Adipocyte (in vitro differentiated cells): ENCODE measurements around the gene SF3A1.

Experiments
- DNase-seq: peaks from one replicate; pipeline ENCODE4 v3.0.0-alpha.2; 2015; ENCODE audit warnings: low read depth
- H3K27me3 ChIP-seq: replicated peaks from 2 replicates; pipeline ENCODE4 v1.7.0; 2013; ENCODE audit warnings: mild to moderate bottlenecking, low read length, moderate library complexity; ENCODE audit not compliant: control insufficient read depth, insufficient read depth
- H3K36me3 ChIP-seq: 2 replicates; pipeline ENCODE4 v1.7.0; 2013; ENCODE audit warnings: low read length, mild to moderate bottlenecking, moderate library complexity; ENCODE audit not compliant: control insufficient read depth, insufficient read depth, severe bottlenecking
- H3K4me1 ChIP-seq: 2 replicates; pipeline ENCODE4 v1.7.0; 2013; ENCODE audit warnings: mild to moderate bottlenecking, low read length, moderate library complexity; ENCODE audit not compliant: control insufficient read depth, insufficient read depth
- H3K4me3 ChIP-seq: 2 replicates; pipeline ENCODE4 v1.7.0; 2013; ENCODE audit warnings: mild to moderate bottlenecking, low read length, moderate library complexity
- H3K9ac ChIP-seq: 2 replicates; pipeline ENCODE4 v1.7.0; 2013; ENCODE audit warnings: mild to moderate bottlenecking, low read length, moderate library complexity
- H3K9me3 ChIP-seq: 2 replicates; pipeline ENCODE4 v1.7.0; 2013; ENCODE audit warnings: mild to moderate bottlenecking, low read length, moderate library complexity; ENCODE audit not compliant: control insufficient read depth

SF3A1 gene

GRCh38 chr22:30306627-30307011, 50.1 kb downstream of the SF3A1 start:
- no peaks in the 10 kb centered on the region for H3K27me3 ChIP-seq
- no peaks in the 10 kb centered on the region for H3K9me3 ChIP-seq
- no peak overlapping the region for H3K4me3 ChIP-seq
- H3K4me1 ChIP-seq = peaks cover 96% of the 10 kb centered on the region
- no peak overlapping the region for H3K9ac ChIP-seq
- DNase-seq = no peak
- H3K36me3 ChIP-seq = peaks cover 20% of the 10 kb centered on the region

GRCh38 chr22:30305906-30306626, 50.6 kb downstream of the SF3A1 start:
- no peak for DNase-seq
- Histone ChIP-seq H3K4me1 (peaks cover 96% of the 10 kb centered on the region), H3K9me3 (no peaks in the 10 kb centered on the region), H3K9ac (peak overlapping the region; percentile 35), H3K4me3 (no peak overlapping the region), H3K27me3 (no peaks in the 10 kb centered on the region), H3K36me3 (peaks cover 25% of the 10 kb centered on the region)

GRCh38 chr22:30305519-30305905, 51.2 kb downstream of the SF3A1 start:
- Histone ChIP-seq H3K9me3 (no peaks in the 10 kb centered on the region), H3K4me1 (peaks cover 91% of the 10 kb centered on the region), H3K9ac (peak overlapping the region; percentile 35), H3K4me3 (no peak overlapping the region), H3K36me3 (peaks cover 31% of the 10 kb centered on the region), H3K27me3 (no peaks in the 10 kb centered on the region)
- no peak for DNase-seq

- peaks cover 39% of the 10 kb centered on the region for H3K36me3 ChIP-seq
These were observed 52.0 kb downstream of the SF3A1 start for GRCh38 chr22:30304495-30305244.

GRCh38 chr22:30302810-30303138, 53.9 kb downstream of the SF3A1 start:
- DNase-seq = no peak
- H3K36me3 ChIP-seq = peaks cover 56% of the 10 kb centered on the region
- no peaks in the 10 kb centered on the region for H3K27me3 ChIP-seq
- H3K4me1 ChIP-seq = peaks cover 65% of the 10 kb centered on the region
- H3K4me3 ChIP-seq = no peak overlapping the region
- no peaks in the 10 kb centered on the region for H3K9me3 ChIP-seq
- H3K9ac ChIP-seq = peak overlapping the region; percentile 25

More at GRCh38 chr22:30304495-30305244, 52.0 kb downstream of the SF3A1 start:
- peak; percentile 56 for DNase-seq
- no peaks in the 10 kb centered on the region for H3K9me3 ChIP-seq
- H3K4me1 ChIP-seq = peaks cover 83% of the 10 kb centered on the region
- no peaks in the 10 kb centered on the region for H3K27me3 ChIP-seq
- peak overlapping the region; percentile 35 for H3K9ac ChIP-seq
- peak overlapping the region; percentile 12 for H3K4me3 ChIP-seq

- no peaks in the 10 kb centered on the region for H3K9me3 ChIP-seq
- H3K27me3 ChIP-seq = no peaks in the 10 kb centered on the region
- peak; percentile 92 for DNase-seq
- H3K4me3 ChIP-seq = peak overlapping the region; percentile 14
- H3K4me1 ChIP-seq = peaks cover 62% of the 10 kb centered on the region
- peaks cover 62% of the 10 kb centered on the region for H3K36me3 ChIP-seq
- peak overlapping the region; percentile 32 for H3K9ac ChIP-seq
These were observed 54.5 kb downstream of the SF3A1 start for GRCh38 chr22:30301995-30302809.

- DNase-seq = no peak
- Histone ChIP-seq H3K9ac (no peak overlapping the region), H3K4me1 (peaks cover 33% of the 10 kb centered on the region), H3K27me3 (no peaks in the 10 kb centered on the region), H3K9me3 (no peaks in the 10 kb centered on the region), H3K36me3 (peaks cover 91% of the 10 kb centered on the region), H3K4me3 (no peak overlapping the region)
These were observed 57.4 kb downstream of the SF3A1 start for GRCh38 chr22:30299322-30299721.

GRCh38 chr22:30297991-30298701, 58.5 kb downstream of the SF3A1 start:
- Histone ChIP-seq H3K9me3 (no peaks in the 10 kb centered on the region), H3K9ac (no peak overlapping the region), H3K4me3 (no peak overlapping the region), H3K36me3 (peaks cover 91% of the 10 kb centered on the region), H3K4me1 (peaks cover 22% of the 10 kb centered on the region), H3K27me3 (no peaks in the 10 kb centered on the region)
- DNase-seq = no peak

- Histone ChIP-seq H3K36me3 (peaks cover 92% of the 10 kb centered on the region), H3K9me3 (no peaks in the 10 kb centered on the region), H3K4me3 (no peak overlapping the region), H3K9ac (no peak overlapping the region), H3K4me1 (peaks cover 14% of the 10 kb centered on the region), H3K27me3 (no peaks in the 10 kb centered on the region)
- DNase-seq = no peak
These were observed 59.3 kb downstream of the SF3A1 start for GRCh38 chr22:30297276-30297990.

GRCh38 chr22:30296833-30297232, 59.9 kb downstream of the SF3A1 start:
- H3K4me3 ChIP-seq = no peak overlapping the region

More at GRCh38 chr22:30296833-30297232, 59.9 kb downstream of the SF3A1 start:
- no peak overlapping the region for H3K9ac ChIP-seq
- DNase-seq = no peak
- peaks cover 98% of the 10 kb centered on the region for H3K36me3 ChIP-seq
- H3K4me1 ChIP-seq = peaks cover 8% of the 10 kb centered on the region
- no peaks in the 10 kb centered on the region for H3K9me3 ChIP-seq
- no peaks in the 10 kb centered on the region for H3K27me3 ChIP-seq
